NCI-H2196 (cell line): ENCODE measurements around the gene STRIP1.
A peak's percentile ranks its signal among the peaks of the same experiment; 100 is the strongest.

Source experiments
- DNase-seq: peaks from one replicate; lab custom pipeline; 2025; ENCODE audit not compliant: unreplicated experiment; lab: John Stamatoyannopoulos, UW

Gene STRIP1

GRCh38 chr1:110034451-110035235, at the start of gene STRIP1:
Gene STRIP1 (plus strand): TSS chr1:110034624. CDS start chr1:110034638, 14 bp downstream.
- peak; percentile 96 for DNase-seq

GRCh38 chr1:109985247-109986053, 49.0 kb upstream of the STRIP1 start:
- DNase-seq: peak; percentile 14

GRCh38 chr1:109986054-109986444, 48.4 kb upstream of the STRIP1 start:
- DNase-seq: no peak

GRCh38 chr1:109988349-109988914, 46.0 kb upstream of the STRIP1 start:
- DNase-seq: no peak

- DNase-seq: no peak
Observed at GRCh38 chr1:109989506-109990301, 44.7 kb upstream of the STRIP1 start.

- no peak for DNase-seq
Observed at GRCh38 chr1:109990302-109990653, 44.1 kb upstream of the STRIP1 start.

- no peak for DNase-seq
Observed at GRCh38 chr1:109991400-109991925, 43.0 kb upstream of the STRIP1 start.

GRCh38 chr1:109993885-109994284, 40.5 kb upstream of the STRIP1 start:
- peak; percentile 52 for DNase-seq

- no peak for DNase-seq
Observed at GRCh38 chr1:109994654-109995053, 39.8 kb upstream of the STRIP1 start.

- DNase-seq: no peak
Observed at GRCh38 chr1:109995536-109995935, 38.9 kb upstream of the STRIP1 start.

GRCh38 chr1:109996476-109996875, 37.9 kb upstream of the STRIP1 start:
- no peak for DNase-seq

GRCh38 chr1:109997204-109997866, 37.1 kb upstream of the STRIP1 start:
- DNase-seq: no peak

GRCh38 chr1:109997867-109998229, 36.6 kb upstream of the STRIP1 start:
- no peak for DNase-seq

- no peak for DNase-seq
Observed at GRCh38 chr1:110002695-110003094, 31.7 kb upstream of the STRIP1 start.

GRCh38 chr1:110003747-110004428, 30.5 kb upstream of the STRIP1 start:
- peak; percentile 63 for DNase-seq

GRCh38 chr1:110004583-110004982, 29.8 kb upstream of the STRIP1 start:
- DNase-seq: peak; percentile 26

GRCh38 chr1:110005971-110006370, 28.5 kb upstream of the STRIP1 start:
- DNase-seq: no peak

- DNase-seq: no peak
Observed at GRCh38 chr1:110006516-110006915, 27.9 kb upstream of the STRIP1 start.

GRCh38 chr1:110007046-110007830, 27.2 kb upstream of the STRIP1 start:
- no peak for DNase-seq
